Activated CD4-positive, alpha-beta T cell treated with anti-CD3 and anti-CD28 coated beads for 48 hours (primary cell): ENCODE results near the gene SAMD1.
A peak's percentile ranks its signal among the peaks of the same experiment; 100 is the strongest.

ENCODE experiments used
- DNase-seq: peaks from one replicate; pipeline ENCODE4 v3.0.0-alpha.2; 2020

Gene SAMD1

DNA sequence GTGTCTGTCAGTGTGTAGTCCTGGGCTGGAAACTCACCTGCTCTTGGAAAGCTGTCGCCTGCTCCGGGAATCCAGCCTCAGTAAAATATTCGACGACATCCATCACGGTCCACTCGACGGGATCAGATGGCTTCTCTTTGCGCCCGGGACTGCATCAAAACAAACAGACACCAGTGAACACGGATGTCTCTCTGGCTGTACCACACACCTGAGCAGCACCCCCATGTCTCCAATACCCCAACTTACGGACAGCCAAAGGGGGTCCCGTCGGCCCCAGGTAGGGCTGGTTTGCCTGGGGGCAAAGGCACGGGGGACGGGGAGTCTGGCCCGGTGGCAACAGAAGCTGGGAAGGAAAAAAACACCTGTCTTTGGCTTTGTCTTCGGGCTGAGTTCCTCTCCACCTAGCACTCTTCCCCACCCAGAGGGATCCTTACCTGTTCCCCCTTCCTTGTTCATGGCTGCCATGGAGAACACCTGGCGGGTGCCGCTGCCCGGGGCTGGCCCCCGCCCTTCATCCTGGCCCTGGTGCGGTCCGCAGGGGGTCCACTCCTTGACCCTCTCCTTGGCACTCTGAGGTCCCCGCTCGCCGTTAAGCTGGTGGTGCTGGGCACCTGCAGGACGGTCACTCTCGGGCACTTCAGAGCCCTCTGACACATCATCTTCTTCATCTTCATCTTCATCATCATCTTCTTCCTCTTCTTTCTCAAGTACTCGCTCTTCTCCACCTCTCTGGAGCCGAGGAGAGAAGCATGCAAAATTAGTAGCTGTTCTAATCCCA lies 1.7 kb downstream of the SAMD1 start:
- DNase-seq: no peak

DNA sequence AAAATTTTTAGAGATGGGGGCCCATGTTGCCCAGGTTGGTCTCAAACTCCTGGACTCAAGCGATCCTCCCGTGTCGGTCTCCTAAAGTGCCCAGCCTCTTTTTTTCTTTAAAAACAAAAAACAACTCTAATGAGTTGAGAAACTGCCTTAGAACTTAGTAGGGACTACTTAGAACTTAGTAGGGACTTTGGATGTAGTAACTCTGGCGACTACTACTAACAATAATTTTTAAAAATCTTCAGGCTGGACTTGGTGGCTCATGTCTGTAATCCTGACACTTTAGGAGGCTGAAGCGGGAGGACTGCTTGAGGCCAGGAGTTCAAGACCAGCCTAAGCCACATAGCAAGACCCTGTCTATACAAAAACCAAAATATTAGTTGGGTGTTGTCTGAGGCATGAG lies 4.5 kb downstream of the SAMD1 start:
- DNase-seq: no peak

DNA sequence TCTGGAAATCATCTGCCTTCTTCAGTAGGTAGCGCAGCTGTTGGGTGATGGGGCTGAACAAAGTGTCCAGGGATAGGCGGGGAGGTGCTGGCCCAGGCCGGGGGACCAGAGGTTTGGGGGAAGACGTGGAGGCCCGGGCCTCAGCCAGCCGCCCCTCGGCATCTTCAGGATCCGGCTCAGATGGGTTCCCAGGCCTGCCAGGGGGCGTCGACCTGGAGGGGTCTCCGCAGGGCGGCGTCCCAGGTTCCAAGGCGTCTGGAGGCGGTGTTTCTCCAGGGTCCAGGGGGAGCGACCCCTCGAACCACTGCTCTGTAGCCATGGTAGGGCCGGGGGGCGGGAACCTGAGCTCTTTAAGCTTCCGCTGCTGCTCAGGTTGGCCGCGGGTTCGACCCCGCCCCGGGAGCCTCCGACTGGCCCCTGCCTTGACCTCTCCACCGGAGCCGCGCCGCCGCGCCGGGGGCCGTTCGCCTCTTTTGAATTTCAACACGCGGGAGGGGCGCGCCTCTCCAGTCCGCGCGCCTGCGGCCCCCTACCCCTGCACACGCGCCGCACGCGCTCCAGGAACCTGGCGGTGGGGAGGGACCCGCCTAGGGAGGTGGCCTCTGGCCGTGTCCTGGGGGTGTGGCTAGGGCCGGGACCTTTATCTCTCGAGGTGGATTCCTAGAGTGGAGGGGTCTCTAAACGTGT lies 5.1 kb downstream of the SAMD1 start, which contains the start of gene C19orf67:
Gene C19orf67 (minus strand): TSS at position 475 of the 687 bp plus-strand sequence. CDS start 156 bp downstream, at position 319.
- DNase-seq: no peak

GRCh38 chr19:14082675-14082960 lies 7.9 kb downstream of the SAMD1 start:
- DNase-seq: no peak

DNA sequence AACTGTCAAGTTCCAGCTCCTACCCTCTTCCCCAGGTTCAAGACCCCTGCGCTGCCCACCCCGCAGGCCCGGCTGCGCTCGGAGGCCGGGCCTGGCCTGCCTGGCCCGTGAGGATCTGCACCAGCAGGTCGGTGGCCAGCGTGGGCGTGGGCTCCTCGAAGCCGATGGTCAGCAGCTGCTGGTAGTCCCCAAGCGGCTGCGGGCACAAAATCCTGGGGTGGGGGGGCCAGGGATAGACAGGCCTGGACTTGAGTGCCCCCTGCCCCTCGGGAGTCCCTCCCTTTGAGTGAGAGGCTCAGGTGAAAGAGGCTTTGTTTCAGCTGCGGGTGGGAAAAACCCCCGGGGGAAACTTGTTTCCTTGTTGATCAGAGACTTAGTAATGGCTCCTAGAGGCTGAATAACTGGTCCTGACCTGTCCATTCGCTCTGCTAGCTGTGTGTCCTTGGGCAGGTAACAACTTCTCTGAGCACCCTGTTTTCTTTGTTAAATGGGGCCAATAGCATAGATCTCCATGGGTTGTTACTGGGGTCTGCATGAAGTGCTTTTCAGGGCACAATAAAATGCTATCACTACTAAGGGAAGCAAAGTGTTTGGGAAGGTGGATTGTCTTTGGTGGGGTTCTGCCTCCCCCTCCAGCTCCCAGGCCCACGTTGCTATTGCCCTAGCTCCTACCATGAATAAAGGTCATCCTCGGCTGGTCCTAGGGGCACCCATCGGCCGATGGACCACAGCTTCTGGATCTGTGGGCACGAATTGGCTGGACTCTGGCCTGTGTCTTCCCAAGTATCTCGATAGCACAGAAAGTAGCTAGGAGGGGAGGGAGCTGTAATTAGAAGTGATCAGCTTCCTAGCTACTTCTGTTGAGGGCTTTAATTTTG lies 8.5 kb downstream of the SAMD1 start:
- peak; percentile 28 for DNase-seq

DNA sequence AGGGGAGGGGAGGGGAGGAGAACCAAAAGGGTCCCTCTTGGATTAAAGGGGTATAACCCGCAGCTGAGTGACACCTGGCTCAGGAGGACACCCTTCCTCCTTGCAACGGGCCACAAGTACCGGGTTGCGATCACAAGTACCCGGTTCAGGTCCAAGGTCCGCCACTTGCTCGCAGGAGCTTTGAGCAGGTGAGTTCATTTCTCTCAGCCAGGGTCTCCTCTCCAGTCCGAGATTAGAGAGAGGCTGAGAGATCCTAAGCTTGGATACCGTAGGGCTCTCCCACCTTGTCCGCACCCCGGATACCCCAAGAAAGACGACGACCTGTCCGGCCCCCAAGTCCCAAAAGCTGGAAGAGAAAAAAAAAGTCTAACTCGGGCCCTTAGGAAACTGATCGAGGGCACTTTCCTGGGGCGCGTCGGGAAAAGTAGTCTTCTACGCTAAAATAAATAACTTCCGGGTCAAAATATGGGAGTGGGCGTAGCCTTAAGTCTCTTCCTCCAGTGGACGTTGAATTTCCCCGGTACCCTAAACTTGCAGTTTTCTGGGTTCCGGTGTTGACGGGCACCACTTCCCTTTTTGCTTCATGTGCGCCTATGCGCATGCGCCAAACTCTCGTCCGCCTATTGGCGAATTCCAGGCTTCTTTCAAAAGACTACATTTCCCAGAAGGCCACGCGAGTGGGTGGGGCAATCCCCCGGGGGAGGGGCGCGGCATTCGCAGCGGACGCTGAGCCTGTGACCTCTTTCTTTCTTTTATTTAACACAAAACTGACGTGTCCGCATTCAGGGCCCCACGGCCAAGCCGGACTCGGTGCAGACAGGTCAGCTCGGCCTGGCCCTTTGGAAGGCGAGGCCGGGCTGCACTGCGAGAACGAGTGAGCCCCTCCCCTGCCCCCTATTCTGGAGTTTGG lies 9.4 kb downstream of the SAMD1 start:
- peak; percentile 100 for DNase-seq

DNA sequence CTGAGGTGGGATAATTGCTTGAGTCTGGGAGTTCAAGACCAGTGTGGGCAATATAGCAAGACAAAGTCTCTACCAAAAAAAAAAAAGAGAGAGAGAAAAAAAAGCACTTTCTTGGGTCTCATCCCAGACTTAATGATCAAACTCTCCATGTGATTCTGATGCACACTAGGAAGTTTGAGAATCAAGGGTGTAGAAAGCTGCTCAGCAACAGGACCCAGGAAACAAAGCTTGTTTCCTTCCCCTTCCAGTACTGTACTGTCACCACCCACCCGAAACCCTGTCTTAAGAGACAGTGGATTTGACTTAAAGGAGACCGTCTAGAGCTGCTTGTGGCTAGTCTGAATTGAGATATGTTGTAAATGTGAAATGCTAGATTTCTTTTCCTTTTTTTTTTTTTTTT lies 12.1 kb downstream of the SAMD1 start:
- DNase-seq: no peak

DNA sequence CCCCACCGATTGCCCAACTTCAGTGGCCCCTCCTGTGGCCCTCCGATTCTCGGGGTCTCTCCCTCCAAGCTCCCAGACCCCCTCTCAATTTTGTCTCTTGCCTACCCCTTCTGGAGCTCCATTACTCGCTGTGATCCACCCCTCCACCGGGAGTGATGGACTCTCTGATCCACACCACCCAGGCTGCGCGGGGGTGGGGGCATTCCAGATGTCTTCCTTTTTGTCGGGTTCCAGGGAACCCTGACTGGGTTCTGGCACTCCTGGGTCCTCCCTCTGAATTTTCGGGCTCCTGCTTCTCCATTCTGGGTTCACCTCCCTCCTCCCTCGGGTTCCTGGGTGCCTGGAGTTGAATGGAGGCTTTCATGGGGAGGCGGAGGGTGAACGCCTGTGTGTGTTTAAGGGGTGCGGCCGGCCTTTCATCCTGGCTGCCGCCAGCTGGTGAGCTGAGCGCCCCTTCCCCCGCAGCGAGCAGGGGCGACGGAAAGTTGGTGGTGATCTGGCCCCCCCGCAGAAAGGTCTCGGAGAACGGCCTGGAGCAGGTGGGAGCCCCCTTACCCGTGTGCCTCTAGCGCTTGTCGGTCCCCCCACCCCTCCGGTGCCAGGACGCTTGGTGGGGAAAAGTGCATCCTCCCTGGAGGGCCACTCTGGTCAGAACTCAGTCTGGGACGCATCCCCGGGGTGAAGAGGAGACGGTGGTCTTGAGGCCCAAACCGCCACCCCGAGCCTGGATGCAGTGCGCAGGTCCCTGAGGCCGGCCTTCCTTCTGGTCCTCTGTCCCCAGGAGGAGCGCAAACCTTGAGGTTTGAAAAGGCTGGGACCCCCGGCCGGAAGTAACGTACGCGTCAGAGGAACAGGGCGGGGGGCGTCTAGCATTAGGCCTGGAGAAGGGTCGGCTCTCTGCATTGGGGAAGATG lies 16.4 kb downstream of the SAMD1 start:
- peak; percentile 51 for DNase-seq

DNA sequence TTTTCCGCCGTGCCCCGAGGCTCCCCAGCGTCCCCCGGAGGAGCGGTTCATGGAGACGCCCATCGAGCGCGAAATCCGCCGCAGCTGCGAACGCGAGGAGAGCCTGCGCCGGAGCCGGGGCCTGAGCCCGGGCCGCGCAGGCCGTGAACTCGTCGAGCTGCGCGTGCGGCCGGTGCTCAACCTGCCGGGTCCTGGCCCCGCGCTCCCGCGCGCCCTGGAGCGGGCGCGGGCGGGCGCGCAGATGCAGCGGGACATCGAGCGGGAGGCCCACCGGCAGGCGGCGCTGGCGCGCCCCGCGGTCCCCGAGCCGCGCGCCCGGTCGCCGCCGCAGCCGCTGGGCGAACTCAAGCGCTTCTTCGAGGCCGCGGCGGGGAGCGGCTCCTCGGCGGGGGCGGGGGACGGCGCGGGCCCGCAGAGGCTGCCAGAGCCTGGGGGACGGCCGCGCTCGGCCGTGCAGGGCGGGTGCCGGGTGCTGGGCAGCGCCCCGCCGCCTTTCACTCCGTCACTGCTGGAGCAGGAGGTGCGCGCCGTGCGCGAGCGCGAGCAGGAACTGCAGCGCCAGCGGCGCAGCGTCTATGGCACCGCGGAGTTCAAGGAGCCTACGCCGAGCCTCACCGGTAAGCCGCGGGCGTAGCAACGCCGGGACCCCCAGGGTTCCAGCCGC lies 17.2 kb downstream of the SAMD1 start:
- peak; percentile 84 for DNase-seq

DNA sequence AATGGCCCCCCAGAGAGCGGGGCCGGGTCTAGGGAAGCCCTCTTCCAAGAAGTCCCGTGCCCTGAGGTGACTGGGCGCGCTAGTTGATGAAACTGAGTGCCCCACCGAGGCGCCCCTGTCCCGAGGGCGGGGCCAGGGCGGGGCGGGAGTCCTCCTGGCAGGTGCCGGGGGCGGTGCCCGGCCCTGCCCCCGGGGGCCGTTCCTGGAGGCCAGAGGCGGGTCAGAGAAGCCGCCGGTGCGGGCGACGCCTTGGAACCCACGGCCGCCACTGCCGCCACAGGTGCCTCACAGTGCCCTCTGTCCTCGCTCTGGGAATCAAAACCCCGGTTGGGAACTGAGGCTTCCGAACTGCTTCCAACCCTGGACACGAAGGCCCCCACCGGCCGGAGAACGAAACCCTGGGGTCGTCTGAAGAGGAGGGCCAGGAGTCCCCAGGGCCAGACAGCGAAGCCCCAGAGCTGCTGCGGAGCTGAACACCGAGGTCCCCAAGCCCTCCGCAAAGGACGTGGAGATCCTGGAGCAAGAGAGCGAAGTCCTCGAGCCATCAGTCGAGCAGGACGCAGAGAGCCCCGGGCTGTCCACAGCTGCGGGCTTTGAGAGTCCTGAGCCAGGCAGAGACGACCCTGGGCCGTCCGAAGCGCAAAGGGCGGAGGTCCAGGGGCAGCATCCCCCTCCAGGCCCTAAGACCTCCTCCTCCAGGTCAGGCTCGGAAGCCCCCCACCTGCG lies 17.9 kb downstream of the SAMD1 start, which contains the start of gene MISP3:
Gene MISP3 (plus strand): TSS at position 252 of the 726 bp plus-strand sequence. CDS start 524 bp downstream, outside the sequence.
- peak; percentile 43 for DNase-seq

DNA sequence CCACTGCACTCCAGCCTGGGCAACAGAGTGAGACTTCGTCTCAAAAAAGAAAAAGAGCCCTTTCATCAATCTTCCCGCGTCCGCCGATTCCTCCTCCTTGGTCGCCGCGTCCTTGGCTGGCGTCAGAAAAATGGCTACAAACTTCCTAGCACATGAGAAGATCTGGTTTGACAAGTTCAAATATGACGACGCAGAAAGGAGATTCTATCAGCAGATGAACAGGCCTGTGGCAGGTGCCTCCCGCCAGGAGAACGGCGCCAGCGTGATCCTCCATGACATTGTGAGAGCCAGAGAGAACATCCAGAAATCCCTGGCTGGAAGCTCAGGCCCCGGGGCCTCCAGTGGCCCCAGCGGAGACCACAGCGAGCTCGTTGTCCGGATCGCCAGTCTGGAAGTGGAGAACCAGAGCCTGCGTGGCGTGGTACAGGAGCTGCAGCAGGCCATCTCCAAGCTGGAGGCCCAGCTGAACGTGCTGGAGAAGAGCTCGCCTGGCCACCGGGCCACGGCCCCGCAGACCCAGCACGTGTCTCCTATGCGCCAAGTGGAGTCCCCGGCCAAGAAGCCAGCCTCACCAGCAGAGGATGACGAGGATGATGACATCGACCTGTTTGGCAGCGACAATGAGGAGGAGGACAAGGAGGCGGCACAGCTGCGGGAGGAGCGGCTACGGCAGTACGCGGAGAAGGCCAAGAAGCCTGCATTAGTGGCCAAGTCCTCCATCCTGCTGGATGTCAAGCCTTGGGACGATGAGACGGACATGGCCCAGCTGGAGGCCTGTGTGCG lies 20.1 kb downstream of the SAMD1 start:
- no peak for DNase-seq

DNA sequence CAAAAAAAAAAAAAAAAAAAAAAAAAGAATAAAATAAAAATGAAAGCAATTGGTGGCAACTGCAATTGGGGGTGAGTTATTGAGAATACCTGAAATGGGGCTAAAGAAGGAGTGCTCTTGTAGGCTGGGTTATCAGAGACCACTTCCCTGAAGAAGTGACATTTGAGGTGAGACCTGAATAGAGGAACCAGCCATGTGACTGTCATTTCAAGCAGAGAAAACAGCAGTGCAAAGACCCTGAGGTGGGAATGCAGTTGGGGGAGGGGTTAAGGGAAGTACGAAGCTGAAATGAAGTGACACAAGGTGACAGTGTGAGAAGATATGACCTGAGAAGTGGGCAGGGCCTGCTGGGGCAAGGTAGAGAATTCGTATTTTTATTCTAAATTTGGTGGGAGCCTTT lies 24.4 kb downstream of the SAMD1 start:
- no peak for DNase-seq

- DNase-seq: no peak
Observed at GRCh38 chr19:14063105-14063504, 27.4 kb downstream of the SAMD1 start.

- DNase-seq: no peak
Observed at GRCh38 chr19:14062558-14062855, 28.0 kb downstream of the SAMD1 start.

DNA sequence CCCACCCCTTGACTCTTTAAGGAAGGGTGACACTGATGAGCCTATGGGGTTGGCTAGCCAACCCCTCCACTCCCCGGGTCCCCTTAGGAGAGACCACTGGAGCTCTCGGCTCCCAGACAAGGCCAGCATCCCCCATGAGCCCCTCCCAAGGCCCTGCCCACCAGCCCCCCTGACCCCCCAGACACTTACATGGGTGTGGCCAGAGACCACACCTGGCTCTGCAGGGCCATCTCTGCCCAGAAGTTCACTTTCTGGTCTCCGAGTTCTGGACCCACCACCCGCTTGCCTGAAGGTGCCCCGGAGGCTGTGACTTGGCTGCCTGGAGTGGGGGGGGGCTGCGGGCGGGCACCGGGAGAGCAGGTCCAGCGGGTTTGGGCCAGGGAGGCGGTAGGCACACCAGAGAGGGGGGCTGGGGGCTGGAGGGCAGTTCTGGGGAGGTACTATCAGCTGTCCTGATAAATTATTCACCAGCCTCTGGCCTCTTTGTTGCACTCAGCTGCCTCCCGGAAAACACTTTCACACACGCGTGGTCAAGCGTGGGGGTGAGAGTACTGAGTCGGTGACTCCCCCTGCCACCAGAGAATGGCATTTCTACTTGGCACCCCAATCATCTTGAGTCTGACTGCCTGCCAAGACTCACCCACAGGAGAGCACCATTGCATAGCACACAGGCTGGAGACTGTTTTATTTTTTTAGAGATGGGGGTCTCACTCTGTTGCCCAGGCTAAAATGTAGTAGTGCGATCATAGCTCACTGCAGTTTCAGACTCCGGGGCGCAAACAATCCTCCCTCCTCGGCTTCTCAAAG lies 28.6 kb downstream of the SAMD1 start, which contains the start of gene PALM3:
Gene PALM3 (minus strand): TSS at position 326 of the 807 bp plus-strand sequence. CDS start 96 bp downstream, at position 230.
- DNase-seq: no peak

DNA sequence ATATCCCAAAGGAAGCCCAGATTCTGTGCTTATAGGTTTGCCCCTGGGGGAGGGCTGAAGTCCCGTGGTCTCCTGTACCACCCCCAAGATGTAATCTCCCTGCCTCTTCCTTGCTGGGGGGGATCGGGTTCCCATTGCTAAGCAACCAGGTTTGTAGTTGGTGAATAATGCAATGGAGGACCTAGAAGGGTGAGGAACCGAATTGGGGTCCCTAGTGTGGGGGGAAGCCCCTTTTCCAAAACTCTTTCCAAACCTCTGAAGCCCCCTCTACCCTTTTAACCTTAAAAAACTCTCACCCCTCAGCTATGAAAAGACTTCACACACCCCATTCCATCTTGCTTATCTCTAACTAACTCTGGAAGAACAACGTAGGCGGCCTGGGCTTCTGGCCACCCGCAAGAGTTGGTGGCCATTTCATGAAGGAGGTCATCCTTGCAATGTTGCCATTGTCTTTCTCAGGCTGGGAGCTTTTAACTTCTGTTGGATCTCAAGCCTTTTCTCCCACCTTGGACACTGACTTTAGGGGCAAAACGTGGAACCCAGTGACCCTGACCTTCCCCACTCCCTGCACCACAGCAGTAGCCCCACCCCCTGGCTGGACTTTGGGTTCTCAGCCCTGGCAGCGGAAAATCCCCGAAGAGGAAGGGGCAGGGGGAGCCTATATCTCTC lies 29.3 kb downstream of the SAMD1 start:
- no peak for DNase-seq

DNA sequence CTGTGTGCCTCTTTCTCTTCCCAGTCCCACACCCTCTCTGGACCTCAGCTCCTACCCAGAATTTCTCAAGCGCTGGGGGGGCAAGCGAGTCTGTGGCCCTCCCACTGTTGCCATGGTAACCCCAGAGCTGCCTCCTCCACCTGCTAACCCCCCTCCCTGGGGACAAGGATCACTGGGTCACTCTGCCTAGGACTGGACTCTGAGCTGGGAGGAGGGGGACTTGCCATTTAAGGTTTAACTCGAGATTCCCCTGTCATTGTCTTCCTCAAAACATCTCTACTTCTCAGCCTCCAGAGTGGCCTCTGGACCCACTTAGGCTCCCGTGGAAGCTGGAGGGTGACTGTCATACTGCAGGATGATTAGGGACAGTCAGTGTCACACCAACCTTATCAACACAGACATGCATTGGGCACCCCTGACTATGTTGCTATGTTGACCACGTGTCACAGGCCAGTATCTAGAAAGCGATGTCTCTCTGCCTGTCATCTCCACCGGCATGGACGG lies 30.8 kb downstream of the SAMD1 start:
- no peak for DNase-seq
